ENCODE measurements around the gene DOK1. TPM values are rescaled to one million over a fixed set of nuclear protein-coding genes. Genes with fewer than 3 reads are reported as not detected.

Gene DOK1
- total RNA-seq, 1 donor: 11.4 TPM

DNA sequence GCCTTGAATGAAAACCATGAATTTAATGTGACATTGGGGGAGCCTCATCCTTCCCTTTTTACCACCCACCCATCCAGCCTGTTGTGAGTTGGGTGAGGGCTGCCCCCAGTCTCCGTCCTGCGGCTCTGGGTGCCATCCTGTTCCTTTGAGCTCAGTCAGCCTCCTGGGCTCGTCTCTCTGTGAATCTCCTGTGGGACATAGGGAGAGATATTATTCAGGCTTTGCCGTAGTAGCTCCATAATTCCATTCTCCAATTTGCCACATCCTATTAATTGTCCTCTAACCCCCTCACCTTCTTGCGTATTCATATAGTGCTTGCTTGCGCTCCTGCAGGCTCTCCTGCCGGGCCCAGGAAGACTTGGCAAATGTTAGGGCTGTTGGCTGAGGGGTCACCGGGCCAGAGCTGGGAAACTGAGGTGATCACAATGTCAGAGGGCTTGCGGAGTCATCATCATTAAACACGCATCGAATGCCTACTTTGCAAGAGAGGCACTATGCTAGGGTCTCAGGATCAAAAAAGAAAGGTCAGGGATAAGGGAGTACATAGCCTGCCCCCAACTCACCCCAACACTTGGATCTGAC is 27.8 kb upstream of the DOK1 start:
- DNase-seq (ENCODE audit: low read depth): no peak
- TF ChIP-seq, protein P1, sequence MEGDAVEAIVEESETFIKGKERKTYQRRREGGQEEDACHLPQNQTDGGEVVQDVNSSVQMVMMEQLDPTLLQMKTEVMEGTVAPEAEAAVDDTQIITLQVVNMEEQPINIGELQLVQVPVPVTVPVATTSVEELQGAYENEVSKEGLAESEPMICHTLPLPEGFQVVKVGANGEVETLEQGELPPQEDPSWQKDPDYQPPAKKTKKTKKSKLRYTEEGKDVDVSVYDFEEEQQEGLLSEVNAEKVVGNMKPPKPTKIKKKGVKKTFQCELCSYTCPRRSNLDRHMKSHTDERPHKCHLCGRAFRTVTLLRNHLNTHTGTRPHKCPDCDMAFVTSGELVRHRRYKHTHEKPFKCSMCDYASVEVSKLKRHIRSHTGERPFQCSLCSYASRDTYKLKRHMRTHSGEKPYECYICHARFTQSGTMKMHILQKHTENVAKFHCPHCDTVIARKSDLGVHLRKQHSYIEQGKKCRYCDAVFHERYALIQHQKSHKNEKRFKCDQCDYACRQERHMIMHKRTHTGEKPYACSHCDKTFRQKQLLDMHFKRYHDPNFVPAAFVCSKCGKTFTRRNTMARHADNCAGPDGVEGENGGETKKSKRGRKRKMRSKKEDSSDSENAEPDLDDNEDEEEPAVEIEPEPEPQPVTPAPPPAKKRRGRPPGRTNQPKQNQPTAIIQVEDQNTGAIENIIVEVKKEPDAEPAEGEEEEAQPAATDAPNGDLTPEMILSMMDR (IDR thresholded peaks at IDR 0.05; ENCODE audit: insufficient read depth, low read length): no peak
- no peak overlapping the region for H3K4me3 ChIP-seq (ENCODE audit: low read depth, low read length)

DNA sequence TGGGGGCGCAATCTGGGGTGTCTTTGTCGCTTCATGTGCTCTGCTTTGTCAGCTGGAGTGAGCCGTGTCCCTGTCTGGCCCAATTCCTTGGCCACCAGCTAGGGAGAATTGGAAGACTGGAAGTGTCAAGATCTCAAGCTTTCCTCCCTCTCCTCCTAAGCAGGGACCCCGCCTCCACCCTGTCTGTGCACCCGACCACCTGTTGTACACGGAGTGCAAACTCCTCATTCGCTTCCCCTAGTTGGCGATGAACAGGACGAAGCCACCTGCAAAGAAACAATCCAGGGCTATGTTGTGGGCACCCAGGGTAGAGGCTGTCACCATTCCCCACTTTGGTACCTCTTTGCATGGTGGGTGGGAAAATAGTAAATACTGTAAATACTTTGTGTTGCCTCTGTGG is 26.8 kb upstream of the DOK1 start:
- no peak overlapping the region for H3K4me3 ChIP-seq (ENCODE audit: low read depth, low read length)
- DNase-seq (ENCODE audit: low read depth): no peak
- TF ChIP-seq, protein P1 (IDR thresholded peaks at IDR 0.05; ENCODE audit: insufficient read depth, low read length): no peak

DNA sequence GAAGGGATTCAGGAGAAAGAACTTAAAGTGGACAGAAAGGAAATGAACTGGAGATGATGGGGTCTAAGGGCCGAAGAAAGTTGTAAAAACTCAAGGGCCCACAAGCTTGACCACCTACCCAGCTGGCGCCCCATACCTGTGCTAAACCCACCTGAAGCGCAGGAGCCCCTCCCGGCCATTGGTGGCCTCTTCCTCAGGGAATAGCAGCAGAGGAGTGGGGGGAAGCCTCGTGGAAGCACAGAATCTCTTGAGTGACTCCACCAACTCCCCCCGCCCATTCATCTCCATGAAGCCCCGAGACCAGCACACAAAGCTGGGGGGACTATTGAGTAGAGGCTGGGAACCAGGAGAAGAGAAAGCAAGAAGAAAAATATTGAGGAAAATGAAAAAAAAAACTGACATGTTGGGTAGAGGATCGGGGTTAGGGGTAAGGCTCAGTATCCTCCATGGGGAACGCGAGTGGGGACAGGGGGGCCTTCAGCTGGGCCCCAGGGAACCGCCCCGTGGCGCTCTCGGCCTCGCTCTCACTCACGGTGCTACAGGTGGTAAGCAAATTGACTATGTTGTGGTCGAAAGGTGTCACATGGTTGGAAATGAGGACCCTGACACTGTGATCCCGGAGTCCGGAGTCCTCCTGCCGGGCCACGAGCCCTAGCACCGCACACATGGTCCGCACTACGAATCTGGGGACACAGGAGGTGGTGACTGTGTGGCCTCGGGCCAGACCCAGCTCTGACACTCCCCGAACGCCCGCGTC is 25.7 kb upstream of the DOK1 start:
- DNase-seq (ENCODE audit: low read depth): no peak
- H3K4me3 ChIP-seq (ENCODE audit: low read depth, low read length): peak overlapping the region; percentile 99
- TF ChIP-seq, protein P1 (IDR thresholded peaks at IDR 0.05; ENCODE audit: insufficient read depth, low read length): no peak

DNA sequence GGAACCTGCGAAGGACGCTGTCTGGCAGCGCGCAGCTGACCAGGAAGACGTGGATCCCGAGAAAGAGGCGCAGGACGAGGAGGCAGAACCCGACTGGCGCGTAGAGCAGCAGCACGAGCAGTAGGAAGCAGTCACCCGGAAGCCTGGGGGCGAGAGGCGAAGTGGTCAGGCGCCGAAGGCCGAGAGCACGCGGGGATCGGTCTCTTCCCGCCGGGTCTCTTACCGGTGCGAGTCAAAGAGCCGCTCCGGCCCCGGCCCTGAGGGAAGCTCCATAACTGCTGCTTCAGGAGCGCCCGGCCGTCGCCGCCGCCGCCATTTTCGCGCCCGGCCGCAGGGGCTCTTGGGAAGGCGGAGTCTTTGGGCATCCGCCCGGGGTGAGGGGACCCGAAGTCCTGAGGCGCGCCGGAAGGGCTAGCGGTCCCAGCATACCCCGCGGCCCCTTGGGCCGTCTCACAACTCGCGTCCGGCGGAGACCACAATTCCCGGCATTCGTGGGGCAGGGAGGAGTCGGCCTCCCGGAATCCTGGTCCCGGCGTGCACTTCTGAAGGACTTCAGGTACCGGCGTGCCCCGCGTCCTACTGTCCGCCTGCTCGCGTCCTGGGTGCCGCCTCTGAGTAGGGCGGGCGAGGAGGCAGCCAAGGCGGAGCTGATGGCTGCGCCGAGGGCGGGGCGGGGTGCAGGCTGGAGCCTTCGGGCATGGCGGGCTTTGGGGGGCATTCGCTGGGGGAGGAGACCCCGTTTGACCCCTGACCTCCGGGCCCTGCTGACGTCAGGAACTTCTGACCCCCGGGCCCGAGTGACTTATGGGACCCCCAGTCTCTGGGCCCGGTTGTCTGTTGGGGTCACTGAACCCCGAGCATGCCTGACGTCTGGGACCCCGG is 24.9 kb upstream of the DOK1 start, which contains the start of the genes AUP1 and HTRA2:
AUP1 (minus strand) TSS at position 350 of the 882 bp plus-strand sequence; CDS start at position 273, 77 bp downstream.
HTRA2 (plus strand) TSS at position 577 of the 882 bp plus-strand sequence; CDS start at position 651, 74 bp downstream.
- H3K4me3 ChIP-seq (ENCODE audit: low read depth, low read length): peak within 1 kb of the TSS; percentile 99
- peak; percentile 99 for DNase-seq (ENCODE audit: low read depth)
- TF ChIP-seq, protein P1 (IDR thresholded peaks at IDR 0.05; ENCODE audit: insufficient read depth, low read length): no peak

DNA sequence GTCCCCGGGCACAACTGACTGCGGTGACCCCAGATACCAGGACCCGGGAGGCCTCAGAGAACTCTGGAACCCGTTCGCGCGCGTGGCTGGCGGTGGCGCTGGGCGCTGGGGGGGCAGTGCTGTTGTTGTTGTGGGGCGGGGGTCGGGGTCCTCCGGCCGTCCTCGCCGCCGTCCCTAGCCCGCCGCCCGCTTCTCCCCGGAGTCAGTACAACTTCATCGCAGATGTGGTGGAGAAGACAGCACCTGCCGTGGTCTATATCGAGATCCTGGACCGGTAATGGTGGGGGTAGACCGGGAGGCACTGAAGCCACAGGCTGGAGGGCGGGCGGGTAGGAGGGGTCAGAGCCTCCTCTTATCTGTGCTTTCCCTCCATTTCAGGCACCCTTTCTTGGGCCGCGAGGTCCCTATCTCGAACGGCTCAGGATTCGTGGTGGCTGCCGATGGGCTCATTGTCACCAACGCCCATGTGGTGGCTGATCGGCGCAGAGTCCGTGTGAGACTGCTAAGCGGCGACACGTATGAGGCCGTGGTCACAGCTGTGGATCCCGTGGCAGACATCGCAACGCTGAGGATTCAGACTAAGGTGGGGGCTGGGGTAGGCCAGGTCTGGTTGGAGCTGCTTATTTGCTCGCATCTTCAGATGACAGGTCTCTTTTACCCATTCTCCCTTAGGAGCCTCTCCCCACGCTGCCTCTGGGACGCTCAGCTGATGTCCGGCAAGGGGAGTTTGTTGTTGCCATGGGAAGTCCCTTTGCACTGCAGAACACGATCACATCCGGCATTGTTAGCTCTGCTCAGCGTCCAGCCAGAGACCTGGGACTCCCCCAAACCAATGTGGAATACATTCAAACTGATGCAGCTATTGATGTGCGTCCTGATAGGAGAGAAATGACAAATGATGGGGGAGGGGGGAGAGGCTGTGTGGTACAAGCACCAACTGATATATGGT is 24.0 kb upstream of the DOK1 start:
- H3K4me3 ChIP-seq (ENCODE audit: low read depth, low read length): peak overlapping the region; percentile 99
- TF ChIP-seq, protein P1 (IDR thresholded peaks at IDR 0.05; ENCODE audit: insufficient read depth, low read length): no peak
- DNase-seq (ENCODE audit: low read depth): peak; percentile 31

All from fibroblast of the aortic adventitia (primary cell).